Mucosa of stomach (tissue), 1 donor: ENCODE data around the gene SEMA4D.

Experiments used
- H3K27me3 ChIP-seq: one replicate; pipeline ENCODE4 v1.7.0; 2013; ENCODE audit warnings: mild to moderate bottlenecking, low read length; ENCODE audit not compliant: control insufficient read depth, insufficient read depth
- H3K36me3 ChIP-seq: one replicate; pipeline ENCODE4 v1.7.0; 2013; ENCODE audit warnings: low read length; ENCODE audit not compliant: control insufficient read depth, insufficient read depth
- H3K4me1 ChIP-seq: one replicate; pipeline ENCODE4 v1.7.0; 2013; ENCODE audit warnings: mild to moderate bottlenecking, low read length; ENCODE audit not compliant: control insufficient read depth, insufficient read depth
- H3K4me3 ChIP-seq: one replicate; pipeline ENCODE4 v1.7.0; 2013; ENCODE audit warnings: low read length
- H3K9ac ChIP-seq: one replicate; pipeline ENCODE4 v1.7.0; 2013; ENCODE audit warnings: mild to moderate bottlenecking, low read length, moderate library complexity
- H3K9me3 ChIP-seq: one replicate; pipeline ENCODE4 v1.7.0; 2013; ENCODE audit warnings: mild to moderate bottlenecking, low read length, moderate library complexity; ENCODE audit not compliant: control insufficient read depth
- donor health status: Pancreatic carcinoma.

Gene SEMA4D

GRCh38 chr9:89400403-89401116 lies 97.4 kb downstream of the SEMA4D start:
- Histone ChIP-seq H3K4me3 (no peak overlapping the region), H3K27me3 (no peaks in the 10 kb centered on the region), H3K9me3 (no peaks in the 10 kb centered on the region), H3K36me3 (no peaks in the 10 kb centered on the region), H3K9ac (no peak overlapping the region), H3K4me1 (no peaks in the 10 kb centered on the region)

- Histone ChIP-seq H3K4me1 (no peaks in the 10 kb centered on the region), H3K4me3 (no peak overlapping the region), H3K9ac (no peak overlapping the region), H3K9me3 (no peaks in the 10 kb centered on the region), H3K27me3 (no peaks in the 10 kb centered on the region), H3K36me3 (no peaks in the 10 kb centered on the region)
These were observed 99.3 kb downstream of the SEMA4D start for GRCh38 chr9:89398621-89399020.

GRCh38 chr9:89397471-89397870 lies 100.4 kb downstream of the SEMA4D start:
- Histone ChIP-seq H3K4me3 (no peak overlapping the region), H3K9ac (no peak overlapping the region), H3K4me1 (no peaks in the 10 kb centered on the region), H3K36me3 (peaks cover 5% of the 10 kb centered on the region), H3K27me3 (no peaks in the 10 kb centered on the region), H3K9me3 (no peaks in the 10 kb centered on the region)

- H3K4me1 ChIP-seq: no peaks in the 10 kb centered on the region
- no peaks in the 10 kb centered on the region for H3K9me3 ChIP-seq
- no peak overlapping the region for H3K4me3 ChIP-seq
- no peaks in the 10 kb centered on the region for H3K27me3 ChIP-seq
- H3K9ac ChIP-seq: no peak overlapping the region
- H3K36me3 ChIP-seq: peaks cover 5% of the 10 kb centered on the region
These were observed 101.8 kb downstream of the SEMA4D start for GRCh38 chr9:89395931-89396710.

- H3K36me3 ChIP-seq: peaks cover 9% of the 10 kb centered on the region
- no peaks in the 10 kb centered on the region for H3K27me3 ChIP-seq
- H3K4me1 ChIP-seq: no peaks in the 10 kb centered on the region
- H3K9me3 ChIP-seq: no peaks in the 10 kb centered on the region
- no peak overlapping the region for H3K9ac ChIP-seq
- no peak overlapping the region for H3K4me3 ChIP-seq
These were observed 103.5 kb downstream of the SEMA4D start for GRCh38 chr9:89394412-89394811.

GRCh38 chr9:89391585-89391984 lies 106.3 kb downstream of the SEMA4D start:
- Histone ChIP-seq H3K4me1 (no peaks in the 10 kb centered on the region), H3K36me3 (peaks cover 15% of the 10 kb centered on the region), H3K9ac (no peak overlapping the region), H3K27me3 (no peaks in the 10 kb centered on the region), H3K4me3 (no peak overlapping the region), H3K9me3 (no peaks in the 10 kb centered on the region)

- Histone ChIP-seq H3K36me3 (peaks cover 15% of the 10 kb centered on the region), H3K27me3 (no peaks in the 10 kb centered on the region), H3K4me1 (no peaks in the 10 kb centered on the region), H3K9ac (no peak overlapping the region), H3K9me3 (no peaks in the 10 kb centered on the region), H3K4me3 (no peak overlapping the region)
These were observed 107.3 kb downstream of the SEMA4D start for GRCh38 chr9:89390578-89391116.

GRCh38 chr9:89390068-89390555 lies 107.8 kb downstream of the SEMA4D start:
- Histone ChIP-seq H3K4me3 (no peak overlapping the region), H3K27me3 (no peaks in the 10 kb centered on the region), H3K4me1 (no peaks in the 10 kb centered on the region), H3K36me3 (peaks cover 15% of the 10 kb centered on the region), H3K9me3 (no peaks in the 10 kb centered on the region), H3K9ac (no peak overlapping the region)

- Histone ChIP-seq H3K4me1 (no peaks in the 10 kb centered on the region), H3K9me3 (no peaks in the 10 kb centered on the region), H3K36me3 (peaks cover 15% of the 10 kb centered on the region), H3K27me3 (no peaks in the 10 kb centered on the region), H3K9ac (no peak overlapping the region), H3K4me3 (no peak overlapping the region)
These were observed 109.1 kb downstream of the SEMA4D start for GRCh38 chr9:89388868-89389177.

- H3K27me3 ChIP-seq: no peaks in the 10 kb centered on the region
- H3K4me3 ChIP-seq: no peak overlapping the region
- no peaks in the 10 kb centered on the region for H3K4me1 ChIP-seq
- no peaks in the 10 kb centered on the region for H3K9me3 ChIP-seq
- H3K36me3 ChIP-seq: peaks cover 14% of the 10 kb centered on the region
- H3K9ac ChIP-seq: no peak overlapping the region
These were observed 109.6 kb downstream of the SEMA4D start for GRCh38 chr9:89388084-89388867.

- Histone ChIP-seq H3K4me3 (no peak overlapping the region), H3K4me1 (no peaks in the 10 kb centered on the region), H3K9ac (no peak overlapping the region), H3K27me3 (no peaks in the 10 kb centered on the region), H3K9me3 (no peaks in the 10 kb centered on the region), H3K36me3 (peaks cover 10% of the 10 kb centered on the region)
These were observed 110.6 kb downstream of the SEMA4D start for GRCh38 chr9:89387197-89387849.
